Loucy (cell line): ENCODE data around the gene RAPGEF5.

Source experiments
- H2AFZ ChIP-seq: fragments of 200-600 bp; sonication (generic); 2 replicates; pipeline ENCODE4 v1.6.0; 2016; ENCODE audit warnings: antibody characterized with exemption, mild to moderate bottlenecking, low read length, moderate library complexity
- H3F3A ChIP-seq: fragments of 200-600 bp; 2 replicates; pipeline ENCODE4 v1.6.0; 2016; ENCODE audit warnings: antibody characterized with exemption, low read depth, mild to moderate bottlenecking
- H3K27me3 ChIP-seq: fragments of 200-600 bp; sonication (generic); 2 replicates; pipeline ENCODE4 v1.6.1; 2014; ENCODE audit warnings: low read length, mild to moderate bottlenecking; ENCODE audit not compliant: insufficient read depth, poor library complexity, severe bottlenecking
- H3K36me3 ChIP-seq: fragments of 200-600 bp; sonication (generic); 2 replicates; pipeline ENCODE4 v1.6.1; 2016; ENCODE audit warnings: low read length; ENCODE audit not compliant: insufficient read depth
- H3K4me1 ChIP-seq: fragments of 200-600 bp; sonication (generic); 2 replicates; pipeline ENCODE4 v1.5.1; 2014; ENCODE audit warnings: low read length, mild to moderate bottlenecking; ENCODE audit not compliant: insufficient read depth, poor library complexity, severe bottlenecking
- H3K4me2 ChIP-seq: fragments of 200-600 bp; sonication (generic); 2 replicates; pipeline ENCODE4 v1.6.0; 2014; ENCODE audit warnings: antibody characterized with exemption, low read length, low read depth, mild to moderate bottlenecking; ENCODE audit not compliant: poor library complexity, severe bottlenecking
- H3K4me3 ChIP-seq: fragments of 200-600 bp; sonication (generic); 2 replicates; pipeline ENCODE4 v1.5.1; 2014; ENCODE audit warnings: low read length, mild to moderate bottlenecking, mixed read lengths; ENCODE audit not compliant: poor library complexity, severe bottlenecking
- H3K79me2 ChIP-seq: fragments of 200-600 bp; sonication (generic); 2 replicates; pipeline ENCODE4 v1.6.1; 2014; ENCODE audit warnings: low read length; ENCODE audit not compliant: insufficient read depth
- H3K9ac ChIP-seq: fragments of 200-600 bp; sonication (generic); 2 replicates; pipeline ENCODE4 v1.6.0; 2014; ENCODE audit warnings: mild to moderate bottlenecking, low read depth, low read length, moderate library complexity; ENCODE audit not compliant: poor library complexity, severe bottlenecking
- H3K9me2 ChIP-seq: fragments of 200-600 bp; sonication (generic); replicated peaks from 2 replicates; pipeline ENCODE4 v1.6.1; 2016; ENCODE audit warnings: low read depth, low read length, mixed read lengths
- H3K9me3 ChIP-seq: fragments of 200-600 bp; sonication (generic); 2 replicates; pipeline ENCODE4 v1.6.1; 2014; ENCODE audit warnings: mild to moderate bottlenecking, antibody characterized with exemption, low read length, low read depth; ENCODE audit not compliant: insufficient read depth
- H4K20me1 ChIP-seq: fragments of 200-600 bp; sonication (generic); 2 replicates; pipeline ENCODE4 v1.6.0; 2014; ENCODE audit warnings: antibody characterized with exemption, low read length, mild to moderate bottlenecking; ENCODE audit not compliant: insufficient read depth, poor library complexity, severe bottlenecking
- EZH2phosphoT487 ChIP-seq: fragments of 200-600 bp; IDR thresholded peaks from 2 replicates; pipeline ENCODE4 v1.6.1; 2018; ENCODE audit warnings: antibody characterized with exemption, mild to moderate bottlenecking, moderate library complexity, borderline replicate concordance
- TF ChIP-seq, protein P1 (sequence below): fragments of 200-600 bp; sonication (generic); conservative IDR thresholded peaks from 2 replicates; pipeline ENCODE4 v1.5.1; 2014; ENCODE audit warnings: mild to moderate bottlenecking, antibody characterized with exemption, low read length

The RAPGEF5 gene

DNA sequence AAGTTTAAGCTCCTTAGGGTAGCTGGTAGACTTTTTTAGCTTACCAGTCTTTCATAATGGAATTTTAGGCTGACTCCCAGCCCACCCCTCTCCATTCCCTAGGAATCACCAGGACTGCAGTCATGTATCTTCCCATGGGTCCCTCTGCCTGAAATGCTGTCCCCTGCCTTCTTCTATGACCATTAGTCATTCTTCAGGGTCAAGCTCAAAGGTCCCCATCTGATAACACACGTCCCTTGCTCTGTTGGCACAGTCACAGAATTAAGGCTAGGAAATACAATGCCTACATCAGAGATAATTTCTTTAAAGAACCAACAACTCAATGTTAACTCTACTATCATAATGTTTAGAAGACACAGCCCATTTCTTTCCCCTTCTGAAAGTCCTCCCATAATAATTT, 140.6 kb downstream of the RAPGEF5 start:
- Histone ChIP-seq H4K20me1 (no peaks in the 10 kb centered on the region), H3K27me3 (no peaks in the 10 kb centered on the region), H2AFZ (no peak overlapping the region), H3K4me1 (peaks cover 47% of the 10 kb centered on the region), H3K9me3 (no peaks in the 10 kb centered on the region), H3K4me2 (peak overlapping the region; percentile 19), H3K4me3 (no peak overlapping the region), H3K36me3 (no peaks in the 10 kb centered on the region; the same call in 1 of the 2 replicates), H3K9ac (no peak overlapping the region), H3F3A (no peaks in the 10 kb centered on the region), H3K9me2 (no peaks in the 10 kb centered on the region), H3K79me2 (no peaks in the 10 kb centered on the region)
- TF ChIP-seq, protein P1, sequence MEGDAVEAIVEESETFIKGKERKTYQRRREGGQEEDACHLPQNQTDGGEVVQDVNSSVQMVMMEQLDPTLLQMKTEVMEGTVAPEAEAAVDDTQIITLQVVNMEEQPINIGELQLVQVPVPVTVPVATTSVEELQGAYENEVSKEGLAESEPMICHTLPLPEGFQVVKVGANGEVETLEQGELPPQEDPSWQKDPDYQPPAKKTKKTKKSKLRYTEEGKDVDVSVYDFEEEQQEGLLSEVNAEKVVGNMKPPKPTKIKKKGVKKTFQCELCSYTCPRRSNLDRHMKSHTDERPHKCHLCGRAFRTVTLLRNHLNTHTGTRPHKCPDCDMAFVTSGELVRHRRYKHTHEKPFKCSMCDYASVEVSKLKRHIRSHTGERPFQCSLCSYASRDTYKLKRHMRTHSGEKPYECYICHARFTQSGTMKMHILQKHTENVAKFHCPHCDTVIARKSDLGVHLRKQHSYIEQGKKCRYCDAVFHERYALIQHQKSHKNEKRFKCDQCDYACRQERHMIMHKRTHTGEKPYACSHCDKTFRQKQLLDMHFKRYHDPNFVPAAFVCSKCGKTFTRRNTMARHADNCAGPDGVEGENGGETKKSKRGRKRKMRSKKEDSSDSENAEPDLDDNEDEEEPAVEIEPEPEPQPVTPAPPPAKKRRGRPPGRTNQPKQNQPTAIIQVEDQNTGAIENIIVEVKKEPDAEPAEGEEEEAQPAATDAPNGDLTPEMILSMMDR: no peak
- TF ChIP-seq EZH2phosphoT487: no peak

DNA sequence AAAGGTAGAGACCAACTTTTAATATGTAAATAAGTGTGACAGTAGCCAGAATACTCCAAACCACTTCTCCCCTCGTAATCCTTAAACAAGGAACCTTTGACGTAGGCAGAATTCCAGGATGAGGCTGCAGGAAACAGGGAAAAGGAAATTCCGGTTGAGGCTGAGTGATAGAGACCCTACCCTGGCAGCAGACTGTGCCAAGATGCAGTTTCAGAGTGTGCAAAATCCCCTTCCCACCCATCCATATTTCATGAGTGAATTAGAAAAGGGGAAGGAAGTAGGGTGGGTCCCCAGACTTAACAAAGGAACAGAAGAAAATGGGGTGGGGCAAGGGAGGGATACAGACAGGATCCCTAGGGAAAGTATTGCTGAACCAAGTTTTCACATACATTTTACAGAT, 143.0 kb downstream of the RAPGEF5 start:
- no peak overlapping the region for H3K4me3 ChIP-seq
- no peak overlapping the region for H3K9ac ChIP-seq
- H3K79me2 ChIP-seq: no peaks in the 10 kb centered on the region
- no peak overlapping the region for H2AFZ ChIP-seq
- no peaks in the 10 kb centered on the region for H3K9me2 ChIP-seq
- peaks cover 47% of the 10 kb centered on the region for H3K4me1 ChIP-seq
- no peaks in the 10 kb centered on the region for H3K27me3 ChIP-seq
- no peaks in the 10 kb centered on the region for H4K20me1 ChIP-seq
- H3F3A ChIP-seq: no peaks in the 10 kb centered on the region
- no peak for TF ChIP-seq EZH2phosphoT487
- TF ChIP-seq, protein P1: no peak
- no peaks in the 10 kb centered on the region; the same call in 1 of the 2 replicates for H3K36me3 ChIP-seq
- H3K9me3 ChIP-seq: no peaks in the 10 kb centered on the region
- peak overlapping the region; percentile 8 for H3K4me2 ChIP-seq

DNA sequence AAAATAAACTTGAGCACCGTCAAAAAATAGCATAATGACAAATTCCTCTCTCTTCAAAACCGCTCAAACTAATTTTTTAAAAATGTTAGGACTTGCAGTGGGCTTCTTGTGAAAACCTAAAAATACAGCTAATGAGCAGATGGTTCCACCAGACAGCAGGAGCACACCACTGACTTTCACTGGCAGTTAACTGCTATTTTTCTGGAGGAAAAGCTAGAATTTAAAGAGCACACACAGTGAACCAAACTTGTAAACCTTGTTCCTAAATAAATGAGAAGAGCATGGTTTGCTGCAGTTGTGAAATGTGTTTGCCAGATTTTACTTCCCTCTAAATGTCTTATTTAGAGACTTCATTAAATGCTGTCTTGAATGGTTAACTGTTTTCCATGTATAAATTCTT, 143.9 kb downstream of the RAPGEF5 start:
- TF ChIP-seq, protein P1: no peak
- TF ChIP-seq EZH2phosphoT487: no peak
- no peak overlapping the region for H2AFZ ChIP-seq
- no peaks in the 10 kb centered on the region for H3K9me3 ChIP-seq
- H4K20me1 ChIP-seq: no peaks in the 10 kb centered on the region
- H3K79me2 ChIP-seq: no peaks in the 10 kb centered on the region
- H3K4me2 ChIP-seq: peak overlapping the region; percentile 23
- peaks cover 49% of the 10 kb centered on the region for H3K4me1 ChIP-seq
- H3K4me3 ChIP-seq: no peak overlapping the region
- H3K9me2 ChIP-seq: no peaks in the 10 kb centered on the region
- H3K9ac ChIP-seq: peak overlapping the region; percentile 35
- H3K36me3 ChIP-seq: no peaks in the 10 kb centered on the region
- no peaks in the 10 kb centered on the region for H3K27me3 ChIP-seq
- no peaks in the 10 kb centered on the region for H3F3A ChIP-seq
